ENCODE results near the gene CCDC85A.

CCDC85A gene

GRCh38 chr2:56195563-56195962 lies 11.8 kb downstream of the CCDC85A start:
- no peak for DNase-seq

GRCh38 chr2:56197816-56198215 lies 14.0 kb downstream of the CCDC85A start:
- no peak for DNase-seq

GRCh38 chr2:56198936-56199335 lies 15.1 kb downstream of the CCDC85A start:
- DNase-seq: no peak

GRCh38 chr2:56199492-56199891 lies 15.7 kb downstream of the CCDC85A start:
- no peak for DNase-seq

GRCh38 chr2:56202381-56203121 lies 18.8 kb downstream of the CCDC85A start:
- DNase-seq: no peak

GRCh38 chr2:56204556-56204955 lies 20.8 kb downstream of the CCDC85A start:
- DNase-seq: no peak

- no peak for DNase-seq
These were observed 22.5 kb downstream of the CCDC85A start for GRCh38 chr2:56206250-56206649.

- DNase-seq: no peak
These were observed 24.0 kb downstream of the CCDC85A start for GRCh38 chr2:56207760-56208159.

GRCh38 chr2:56208380-56208779 lies 24.6 kb downstream of the CCDC85A start:
- no peak for DNase-seq

GRCh38 chr2:56209701-56210100 lies 25.9 kb downstream of the CCDC85A start:
- DNase-seq: no peak

GRCh38 chr2:56210291-56210690 lies 26.5 kb downstream of the CCDC85A start:
- DNase-seq: no peak

- no peak for DNase-seq
These were observed 27.3 kb downstream of the CCDC85A start for GRCh38 chr2:56211048-56211447.

GRCh38 chr2:56215911-56216310 lies 32.1 kb downstream of the CCDC85A start:
- no peak for DNase-seq

GRCh38 chr2:56217106-56217505 lies 33.3 kb downstream of the CCDC85A start:
- no peak for DNase-seq

GRCh38 chr2:56222481-56222880 lies 38.7 kb downstream of the CCDC85A start:
- no peak for DNase-seq

- no peak for DNase-seq
These were observed 40.5 kb downstream of the CCDC85A start for GRCh38 chr2:56224316-56224715.

GRCh38 chr2:56227811-56228210 lies 44.0 kb downstream of the CCDC85A start:
- no peak for DNase-seq

- no peak for DNase-seq
These were observed 45.7 kb downstream of the CCDC85A start for GRCh38 chr2:56229397-56230060.

GRCh38 chr2:56230156-56230555 lies 46.4 kb downstream of the CCDC85A start:
- no peak for DNase-seq

GRCh38 chr2:56231361-56231760 lies 47.6 kb downstream of the CCDC85A start:
- no peak for DNase-seq

- no peak for DNase-seq
These were observed 49.1 kb downstream of the CCDC85A start for GRCh38 chr2:56232912-56233311.

- DNase-seq: no peak
These were observed 50.5 kb downstream of the CCDC85A start for GRCh38 chr2:56234241-56234640.

GRCh38 chr2:56239030-56239429 lies 55.2 kb downstream of the CCDC85A start:
- DNase-seq: no peak

GRCh38 chr2:56239437-56239836 lies 55.6 kb downstream of the CCDC85A start:
- no peak for DNase-seq

- DNase-seq: no peak
These were observed 56.4 kb downstream of the CCDC85A start for GRCh38 chr2:56240210-56240609.
